Left lung (tissue), 14 donors: ENCODE results near the gene PIP5K1B. TPM values are rescaled to one million over a fixed set of nuclear protein-coding genes. Genes with fewer than 3 reads are reported as not detected.

Experiments
- ATAC-seq: fragments of 200-7000 bp; cut with Tn5 transposase; one replicate; pipeline ENCODE4 v1.9.1; 2020; ENCODE audit warnings: moderate library complexity
- DNase-seq, 4 donors: peaks; one replicate each; pipeline ENCODE4 v3.0.0-alpha.2; 2013 to 2020
- H3K27ac ChIP-seq, 2 donors: fragments of 200-600 bp; sonication (generic) in 1 of 2; one replicate each; pipeline versions ENCODE4 v1.5.0 to v1.8.0; 2020 to 2021
- H3K27me3 ChIP-seq, 2 donors: fragments of 200-600 bp; sonication (generic) in 1 of 2; one replicate each; pipeline versions ENCODE4 v1.5.0 to v1.8.0; 2020 to 2021
- H3K36me3 ChIP-seq, 2 donors: fragments of 200-600 bp; sonication (generic) in 1 of 2; one replicate each; pipeline versions ENCODE4 v1.5.0 to v1.8.0; 2020 to 2021
- H3K4me1 ChIP-seq, 2 donors: fragments of 200-600 bp; one replicate each; pipeline ENCODE4 v1.8.0; 2021
- H3K4me3 ChIP-seq, 2 donors: fragments of 200-600 bp; sonication (generic) in 1 of 2; one replicate each; pipeline versions ENCODE4 v1.5.0 to v1.8.0; 2020 to 2021; ENCODE audit warnings: mild to moderate bottlenecking in 1 of 2
- H3K9me3 ChIP-seq, 2 donors: fragments of 200-600 bp; sonication (generic) in 1 of 2; one replicate each; pipeline versions ENCODE4 v1.5.0 to v1.8.0; 2020 to 2021
- CTCF ChIP-seq, 2 donors: fragments of 200-600 bp; sonication (generic) in 1 of 2; IDR thresholded peaks; one replicate each; pipeline versions ENCODE4 v1.5.0 to v1.8.0; 2021; ENCODE audit warnings: antibody characterized with exemption in 2 of 2
- intact Hi-C, 2 donors: fragments of 100-400 bp; cut with DNase I; formaldehyde crosslinking; loops; one replicate each; pipeline versions ENCODE4 v1.11.2 to v1.14.2; 2022
- long read RNA-seq, 12 donors: library from polyadenylated mRNA in 2 of 12; unstranded in 2 of 12; transcript quantifications; one replicate each; pipeline ENCODE4 v2.0.0 and lab custom pipeline, GENCODE V29; 2019 to 2026
- polyA plus RNA-seq, 6 donors: library from polyadenylated mRNA; unstranded; fragments of 120-200 nt; gene quantifications; one replicate each; pipeline ENCODE4 v1.2.1, GENCODE V29; 2013; ENCODE audit not compliant: insufficient read length in 6 of 6
- total RNA-seq, 2 donors: library from RNA; stranded (reverse); fragmentation: NEBNext Ultra II Directional; extraction: Animal tissue kit (Norgen Biotek cat#: 25700); gene quantifications; one replicate each; pipeline ENCODE4 v1.2.1, GENCODE V29; 2021
- donor health status: DM: no; HTN: yes; CAD: no.
- donor health status: DM: no; HTN: no; CAD: no.

The PIP5K1B gene
- total RNA-seq (10 to 100 TPM; 24.8 to 31.0 TPM), polyA plus RNA-seq (1 to 10 TPM; 3.1 to 4.3 (median 3.7) TPM)
- long read RNA-seq, donor 1 = 0 reads
- long read RNA-seq, donor 2 = 0 reads
- long read RNA-seq, donor 3 = 0 reads
- long read RNA-seq, donor 4, partial matches to known transcripts = 3 of 7 reads
- long read RNA-seq, donor 4, other reads (novel, unspliced or antisense) = 4 of 7 reads
- long read RNA-seq, donor 5 = 0 reads
- long read RNA-seq, donor 6 = 0 reads
- long read RNA-seq, donor 7 = 0 reads
- long read RNA-seq, donor 8 = 0 reads
- long read RNA-seq, donor 9 = 0 reads
- long read RNA-seq, donor 10, partial matches to known transcripts = 0 of 1 reads
- long read RNA-seq, donor 10, other reads (novel, unspliced or antisense) = 1 of 1 reads
- long read RNA-seq, donor 11 = 0 reads
- long read RNA-seq, donor 12 = 0 reads

GRCh38 chr9:68704814-68705530, at the start of gene PIP5K1B:
TSS of gene PIP5K1B (plus strand) at chr9:68705240. CDS start at chr9:68822615, 117,375 bp downstream.
- DNase-seq (peak; percentile 55 to 97 (median 82)), ATAC-seq (peak; percentile 94)
- intact Hi-C loops = no loop called here
- Histone ChIP-seq H3K4me3 (peak within 1 kb of the TSS; percentile 57 to 61), H3K27ac (peak within 1 kb of the TSS; percentile 85 to 86), H3K4me1 (peaks cover 4 to 46% of the 10 kb centered on the region in 2 donors), H3K36me3 (no peaks in the 10 kb centered on the region), H3K9me3 (no peaks in the 10 kb centered on the region), H3K27me3 (peaks cover 0 to 29% of the 10 kb centered on the region in 2 donors)
- TF ChIP-seq CTCF (IDR thresholded peaks at IDR 0.05) = no peak

GRCh38 chr9:68664036-68664435, 41.0 kb upstream of the PIP5K1B start:
- no peak for TF ChIP-seq CTCF (IDR thresholded peaks at IDR 0.05)
- ATAC-seq (no peak), DNase-seq (no peak)
- Histone ChIP-seq H3K4me3 (no peak overlapping the region), H3K4me1 (no peaks in the 10 kb centered on the region), H3K9me3 (no peaks in the 10 kb centered on the region), H3K27me3 (no peaks in the 10 kb centered on the region), H3K27ac (no peak overlapping the region), H3K36me3 (no peaks in the 10 kb centered on the region)
- intact Hi-C loops = no loop called here

GRCh38 chr9:68668127-68668526, 36.9 kb upstream of the PIP5K1B start:
- no peak overlapping the region for H3K27ac ChIP-seq
- no peaks in the 10 kb centered on the region for H3K4me1 ChIP-seq
- TF ChIP-seq CTCF (IDR thresholded peaks at IDR 0.05) = no peak
- intact Hi-C loops = no loop called here
- H3K4me3 ChIP-seq = no peak overlapping the region
- H3K36me3 ChIP-seq = no peaks in the 10 kb centered on the region
- DNase-seq (no peak), ATAC-seq (no peak)
- H3K9me3 ChIP-seq = no peaks in the 10 kb centered on the region
- no peaks in the 10 kb centered on the region for H3K27me3 ChIP-seq

- Histone ChIP-seq H3K4me3 (no peak overlapping the region), H3K27me3 (no peaks in the 10 kb centered on the region), H3K36me3 (no peaks in the 10 kb centered on the region), H3K4me1 (no peaks in the 10 kb centered on the region), H3K9me3 (no peaks in the 10 kb centered on the region), H3K27ac (no peak overlapping the region)
- peak in 2 of 4 donors; percentile 13 to 18 for DNase-seq
- ATAC-seq = peak; percentile 40
- intact Hi-C loops = no loop called here
- no peak for TF ChIP-seq CTCF (IDR thresholded peaks at IDR 0.05)
Measured at GRCh38 chr9:68669218-68669617, 35.8 kb upstream of the PIP5K1B start.

GRCh38 chr9:68672215-68672614, 32.8 kb upstream of the PIP5K1B start:
- Histone ChIP-seq H3K9me3 (no peaks in the 10 kb centered on the region), H3K27ac (no peak overlapping the region), H3K4me1 (no peaks in the 10 kb centered on the region), H3K4me3 (no peak overlapping the region), H3K36me3 (no peaks in the 10 kb centered on the region), H3K27me3 (no peaks in the 10 kb centered on the region)
- DNase-seq (no peak), ATAC-seq (no peak)
- no peak for TF ChIP-seq CTCF (IDR thresholded peaks at IDR 0.05)
- intact Hi-C loops = no loop called here
